GM23338 (cell line): ENCODE measurements around the gene CDKN2AIPNL. TPM values are rescaled to one million over a fixed set of nuclear protein-coding genes. Genes with fewer than 3 reads are reported as not detected.

Source experiments
- CTCF ChIP-seq, 2 experiments: fragments of 200-600 bp in 1 of 2; sonication (generic) in 1 of 2; conservative IDR thresholded peaks; 2 replicates each; pipeline versions ENCODE4 v1.5.1 to v1.6.1; 2016 to 2017; ENCODE audit warnings: antibody characterized with exemption in 2 of 2, low read depth in 2 of 2, mild to moderate bottlenecking in 2 of 2, moderate library complexity in 1 of 2
- REST ChIP-seq: IDR thresholded peaks from one replicate; pipeline ENCODE4 v1.6.1; 2018; ENCODE audit warnings: antibody characterized with exemption; ENCODE audit not compliant: unreplicated experiment
- ZNF462 ChIP-seq: fragments of 250-450 bp; sonication (Bioruptor Pico); IDR thresholded peaks from 2 replicates; pipeline ENCODE4 v1.5.0; 2020; ENCODE audit warnings: mild to moderate bottlenecking, moderate library complexity
- polyA plus RNA-seq: library from polyadenylated mRNA; unstranded; fragments of >200 nt; fragmentation: Nextera tagmentation; extraction: Ambion mirVana; gene quantifications from 2 replicates; pipeline ENCODE4 v1.2.1, GENCODE V29; 2016
- total RNA-seq: library from RNA; depleted of rRNA; stranded (reverse); fragments of >200 nt; shearing (Covaris generic); gene quantifications from 2 replicates; pipeline ENCODE4 v1.2.3, GENCODE V29; 2014

The CDKN2AIPNL gene
- total and polyA plus RNA-seq, 2 experiments from 2014 or later = 53.5 to 79.5 TPM

GRCh38 chr5:134440201-134440755 is 28.6 kb upstream of the CDKN2AIPNL start (continued):
- TF ChIP-seq ZNF462 (CRISPR knock-in tag) (no peak), REST (no peak), CTCF (conservative IDR thresholded peaks at IDR 0.05; ENCODE audit: low read depth in 2 of 2) (no peak)
